SK-N-MC (cell line): ENCODE results near the gene DENND4C.

Experiments
- EZH2 ChIP-seq: fragments of 200-600 bp; sonication (generic); IDR thresholded peaks from one replicate; pipeline ENCODE4 v1.6.1; 2017; ENCODE audit warnings: antibody characterized with exemption
- FOXP2 ChIP-seq: optimal IDR thresholded peaks from 2 replicates; pipeline ENCODE3; 2011; ENCODE audit warnings: mild to moderate bottlenecking, moderate library complexity; ENCODE audit not compliant: insufficient read depth; ENCODE audit errors: extremely low read length, control extremely low read depth
- POLR2AphosphoS5 ChIP-seq: IDR thresholded peaks from 2 replicates; pipeline ENCODE4 v1.6.1; 2012; ENCODE audit warnings: mild to moderate bottlenecking, low read depth, low read length, borderline replicate concordance

DNA sequence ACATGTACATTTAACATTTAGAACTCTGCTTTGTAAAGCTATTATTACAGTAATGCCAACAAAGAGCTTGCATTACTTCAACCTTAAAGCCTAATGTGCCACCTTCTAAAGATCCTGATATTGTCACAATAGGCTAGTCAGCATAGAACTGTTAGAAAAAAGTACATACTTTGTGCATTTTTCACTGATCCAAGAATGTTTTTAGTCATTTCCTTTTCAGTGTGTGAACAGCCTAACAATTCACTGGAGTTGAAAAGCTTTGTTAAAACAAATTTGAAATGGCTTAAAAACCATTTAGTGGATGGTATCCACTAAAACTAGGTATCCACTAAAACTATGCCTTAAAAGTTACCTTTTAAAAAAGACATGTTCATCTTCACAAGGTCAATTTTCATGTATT is 145.0 kb downstream of the DENND4C start:
- TF ChIP-seq EZH2 (no peak), POLR2AphosphoS5 (no peak), FOXP2 (no peak)
